ENCODE measurements around the gene RAB11FIP3. TPM values are rescaled to one million over a fixed set of nuclear protein-coding genes. Genes with fewer than 3 reads are reported as not detected.

Gene RAB11FIP3
- total RNA-seq, 1 experiment from 2014 or later = 35.8 TPM

DNA sequence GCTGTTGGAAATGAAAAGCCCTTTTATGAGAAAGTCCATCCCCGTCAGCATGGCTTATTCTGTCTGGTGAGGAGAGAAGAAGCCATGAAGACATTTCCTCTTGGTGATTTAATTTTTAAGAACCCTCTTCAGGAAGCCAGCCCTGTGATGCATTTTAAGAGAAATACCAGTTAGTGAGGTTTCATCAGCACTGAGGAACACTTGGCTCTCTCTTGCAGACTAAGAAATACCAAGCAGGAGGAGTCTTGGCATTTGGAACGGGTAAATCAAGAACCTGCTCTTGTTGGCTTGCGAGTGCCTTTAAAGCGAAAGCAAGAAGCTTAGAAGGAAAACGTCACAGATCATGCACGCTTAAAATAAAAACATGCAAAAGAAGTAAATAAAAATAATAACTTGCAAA is 17.5 kb downstream of the RAB11FIP3 start:
- intact Hi-C loops (cut with micrococcal nuclease; ENCODE audit: unreplicated experiment) = no loop called here
- H3K27me3 Mint-ChIP-seq (ENCODE audit: insufficient read depth, unreplicated experiment) = no peaks in the 10 kb centered on the region
- BruUV-seq (replicated peaks) = no TSS peak
- H3K27me3 ChIP-seq (replicated peaks; ENCODE audit: control insufficient read depth, insufficient read depth, low read length) = no peaks in the 10 kb centered on the region
- no peak overlapping the region for H3K27ac Mint-ChIP-seq (ENCODE audit: unreplicated experiment)
- H3K4me3 ChIP-seq (ENCODE audit: low read depth, low read length) = no peak overlapping the region
- H3K36me3 ChIP-seq (ENCODE audit: control insufficient read depth, insufficient read depth, low read length) = no peaks in the 10 kb centered on the region
- POLR2A ChIA-PET = no interaction called here
- no peaks in the 10 kb centered on the region for H3K4me1 ChIP-seq
- H3K4me1 Mint-ChIP-seq (ENCODE audit: low read depth, unreplicated experiment) = no peaks in the 10 kb centered on the region
- TF ChIP-seq, protein P1, sequence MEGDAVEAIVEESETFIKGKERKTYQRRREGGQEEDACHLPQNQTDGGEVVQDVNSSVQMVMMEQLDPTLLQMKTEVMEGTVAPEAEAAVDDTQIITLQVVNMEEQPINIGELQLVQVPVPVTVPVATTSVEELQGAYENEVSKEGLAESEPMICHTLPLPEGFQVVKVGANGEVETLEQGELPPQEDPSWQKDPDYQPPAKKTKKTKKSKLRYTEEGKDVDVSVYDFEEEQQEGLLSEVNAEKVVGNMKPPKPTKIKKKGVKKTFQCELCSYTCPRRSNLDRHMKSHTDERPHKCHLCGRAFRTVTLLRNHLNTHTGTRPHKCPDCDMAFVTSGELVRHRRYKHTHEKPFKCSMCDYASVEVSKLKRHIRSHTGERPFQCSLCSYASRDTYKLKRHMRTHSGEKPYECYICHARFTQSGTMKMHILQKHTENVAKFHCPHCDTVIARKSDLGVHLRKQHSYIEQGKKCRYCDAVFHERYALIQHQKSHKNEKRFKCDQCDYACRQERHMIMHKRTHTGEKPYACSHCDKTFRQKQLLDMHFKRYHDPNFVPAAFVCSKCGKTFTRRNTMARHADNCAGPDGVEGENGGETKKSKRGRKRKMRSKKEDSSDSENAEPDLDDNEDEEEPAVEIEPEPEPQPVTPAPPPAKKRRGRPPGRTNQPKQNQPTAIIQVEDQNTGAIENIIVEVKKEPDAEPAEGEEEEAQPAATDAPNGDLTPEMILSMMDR (IDR thresholded peaks at IDR 0.05; ENCODE audit: insufficient read depth in 1 of 2, low read depth in 1 of 2, low read length in 1 of 2, severe bottlenecking in 1 of 2, unreplicated experiment in 1 of 2) = no peak
- CTCF ChIA-PET = no interaction called here
- H3K36me3 Mint-ChIP-seq (ENCODE audit: insufficient read depth, unreplicated experiment) = no peaks in the 10 kb centered on the region
- no peaks in the 10 kb centered on the region for H3K9me3 Mint-ChIP-seq (ENCODE audit: unreplicated experiment)
- H3K4me3 Mint-ChIP-seq (ENCODE audit: unreplicated experiment) = no peak overlapping the region
- no peaks in the 10 kb centered on the region for H3K9me3 ChIP-seq
- no peak for DNase-seq

DNA sequence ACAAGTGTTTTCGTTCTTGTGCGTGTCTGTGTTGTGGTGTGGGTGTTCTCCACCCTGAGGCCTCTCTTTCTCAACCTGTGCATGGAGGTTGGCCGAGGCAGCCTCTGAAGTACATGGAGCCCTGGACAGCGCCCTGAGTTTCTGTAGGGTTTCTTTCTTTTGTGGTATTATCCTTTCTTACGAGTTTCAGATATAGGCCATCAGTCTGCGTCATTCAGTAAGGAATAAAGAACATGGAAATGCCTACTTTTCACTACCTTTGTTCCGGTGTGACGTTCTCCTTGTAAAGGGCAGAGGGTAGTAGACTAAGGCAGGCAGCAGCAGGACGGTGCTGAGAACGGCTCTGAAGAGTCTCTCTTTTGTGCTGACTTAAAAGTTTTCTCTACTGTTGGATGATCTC is 18.6 kb downstream of the RAB11FIP3 start:
- Histone ChIP-seq H3K4me3 (ENCODE audit: low read depth, low read length) (no peak overlapping the region), H3K4me1 (no peaks in the 10 kb centered on the region), H3K9me3 (no peaks in the 10 kb centered on the region), H3K36me3 (ENCODE audit: control insufficient read depth, insufficient read depth, low read length) (no peaks in the 10 kb centered on the region), H3K27me3 (replicated peaks; ENCODE audit: control insufficient read depth, insufficient read depth, low read length) (no peaks in the 10 kb centered on the region)
- Mint-ChIP-seq H3K9me3 (ENCODE audit: unreplicated experiment) (no peaks in the 10 kb centered on the region), H3K36me3 (ENCODE audit: insufficient read depth, unreplicated experiment) (no peaks in the 10 kb centered on the region), H3K4me1 (ENCODE audit: low read depth, unreplicated experiment) (no peaks in the 10 kb centered on the region), H3K27me3 (ENCODE audit: insufficient read depth, unreplicated experiment) (no peaks in the 10 kb centered on the region), H3K27ac (ENCODE audit: unreplicated experiment) (no peak overlapping the region), H3K4me3 (ENCODE audit: unreplicated experiment) (no peak overlapping the region)
- CTCF ChIA-PET = no interaction called here
- no TSS peak for BruUV-seq (replicated peaks)
- no peak for DNase-seq
- POLR2A ChIA-PET = no interaction called here
- intact Hi-C loops (cut with micrococcal nuclease; ENCODE audit: unreplicated experiment) = no loop called here
- TF ChIP-seq, protein P1 (IDR thresholded peaks at IDR 0.05; ENCODE audit: insufficient read depth in 1 of 2, low read depth in 1 of 2, low read length in 1 of 2, severe bottlenecking in 1 of 2, unreplicated experiment in 1 of 2) = no peak

- Mint-ChIP-seq H3K9me3 (ENCODE audit: unreplicated experiment) (no peaks in the 10 kb centered on the region), H3K4me1 (ENCODE audit: low read depth, unreplicated experiment) (peaks cover 2% of the 10 kb centered on the region), H3K4me3 (ENCODE audit: unreplicated experiment) (no peak overlapping the region), H3K27ac (ENCODE audit: unreplicated experiment) (no peak overlapping the region), H3K36me3 (ENCODE audit: insufficient read depth, unreplicated experiment) (no peaks in the 10 kb centered on the region), H3K27me3 (ENCODE audit: insufficient read depth, unreplicated experiment) (no peaks in the 10 kb centered on the region)
- ChIA-PET CTCF (interaction anchor here (1.1 kb wide), 1 partner anchor 12 kb away, joined by 3 read pairs; no protein-coding TSS in a partner anchor), POLR2A (no interaction called here)
- TF ChIP-seq, protein P1 (IDR thresholded peaks at IDR 0.05; ENCODE audit: insufficient read depth in 1 of 2, low read depth in 1 of 2, low read length in 1 of 2, severe bottlenecking in 1 of 2, unreplicated experiment in 1 of 2) = no peak
- Histone ChIP-seq H3K36me3 (ENCODE audit: control insufficient read depth, insufficient read depth, low read length) (no peaks in the 10 kb centered on the region), H3K27me3 (replicated peaks; ENCODE audit: control insufficient read depth, insufficient read depth, low read length) (no peaks in the 10 kb centered on the region), H3K9me3 (no peaks in the 10 kb centered on the region), H3K4me1 (no peaks in the 10 kb centered on the region), H3K4me3 (ENCODE audit: low read depth, low read length) (no peak overlapping the region)
- no peak for DNase-seq
- no TSS peak for BruUV-seq (replicated peaks)
- intact Hi-C loops (cut with micrococcal nuclease; ENCODE audit: unreplicated experiment) = no loop called here
Observed at GRCh38 chr16:445566-445965, 20.1 kb downstream of the RAB11FIP3 start.

Data from Caco-2 (cell line).